Pancreas (tissue), 10 donors: ENCODE measurements around the gene SYTL3. TPM values are rescaled to one million over a fixed set of nuclear protein-coding genes. Genes with fewer than 3 reads are reported as not detected.

ENCODE experiments used
- ATAC-seq, 4 donors: fragments of 200-7000 bp; cut with Tn5 transposase; one replicate each; pipeline versions ENCODE4 v1.8.0 to v1.9.1; 2020; ENCODE audit warnings: mild to moderate bottlenecking in 4 of 4, moderate library complexity in 4 of 4
- DNase-seq, 6 donors: peaks; one replicate each; pipeline ENCODE4 v3.0.0-alpha.2; 2020
- FAIRE-seq: peaks from 2 replicates; lab custom pipeline; 2012; peaks lifted over from hg19 to GRCh38; lab: Jason Lieb, UNC
- H3K27ac ChIP-seq, 4 donors: fragments of 200-600 bp; sonication (generic); 1 replicate in 3 of 4; 2 replicates in 1 of 4; pipeline versions ENCODE4 v1.5.0 to v1.8.0; 2020
- H3K27me3 ChIP-seq, 4 donors: fragments of 200-600 bp; one replicate each; pipeline ENCODE4 v1.8.0; 2021
- H3K36me3 ChIP-seq, 3 donors: fragments of 200-600 bp; sonication (generic) in 1 of 3; one replicate each; pipeline versions ENCODE4 v1.5.0 to v1.8.0; 2020 to 2021
- H3K4me1 ChIP-seq, 3 donors: fragments of 200-600 bp; one replicate each; pipeline ENCODE4 v1.8.0; 2021
- H3K4me3 ChIP-seq, 4 donors: fragments of 200-600 bp; sonication (generic) in 2 of 4; one replicate each; pipeline versions ENCODE4 v1.5.0 to v1.8.0; 2020 to 2021
- H3K9me3 ChIP-seq, 4 donors: fragments of 200-600 bp; one replicate each; pipeline ENCODE4 v1.8.0; 2021
- WGBS, 2 donors: extraction: QIAGEN DNeasy Blood & Tissue Kit; methylation state at CpG; one replicate each; pipeline ENCODE4 v1.1.7; 2013; 5-methylcytosine and 5-hydroxymethylcytosine counted together
- intact Hi-C, 3 donors: fragments of 100-400 bp; cut with DNase I; formaldehyde crosslinking; loops; one replicate each; pipeline versions ENCODE4 v1.11.1 to v1.14.2; 2022
- polyA plus RNA-seq, 2 donors: library from polyadenylated mRNA; stranded (reverse); fragments of 200-250 nt; gene quantifications; one replicate each; pipeline ENCODE4 v1.2.3, GENCODE V29; 2013
- total RNA-seq, 6 donors: library from RNA; stranded (reverse); fragmentation: NEBNext Ultra II Directional in 4 of 6; extraction: Animal tissue kit (Norgen Biotek cat#: 25700) in 4 of 6; gene quantifications; one replicate each; pipeline versions ENCODE4 v1.2.1 to v1.2.4, GENCODE V29; 2021 to 2023
- TF ChIP-seq, protein P1 (sequence below), 4 donors: fragments of 200-600 bp; sonication (generic) in 3 of 4; IDR thresholded peaks; one replicate each; pipeline versions ENCODE4 v1.5.0 to v1.8.0; 2021; ENCODE audit warnings: antibody characterized with exemption in 4 of 4
- donor health status: healthy with polysubstance abuse.
- donor health status: DM: no; HTN: no; CAD: no; lungs with moderate emphysema.
- donor health status: DM: no; HTN: no; CAD: no.
- donor health status: control.
- donor health status: control.
- donor health status: Bipolar disorder and iron deficiency.
- donor health status: DM: yes; HTN: yes; CAD: no.
- donor health status: DM: no; HTN: no; CAD: no.
- donor health status: DM: no; HTN: no; CAD: no.
- donor health status: DM: yes; HTN: yes; CAD: no.

SYTL3 gene
- total and polyA plus RNA-seq, 8 donors = 0.28 to 1.9 (median 0.83) TPM

DNA sequence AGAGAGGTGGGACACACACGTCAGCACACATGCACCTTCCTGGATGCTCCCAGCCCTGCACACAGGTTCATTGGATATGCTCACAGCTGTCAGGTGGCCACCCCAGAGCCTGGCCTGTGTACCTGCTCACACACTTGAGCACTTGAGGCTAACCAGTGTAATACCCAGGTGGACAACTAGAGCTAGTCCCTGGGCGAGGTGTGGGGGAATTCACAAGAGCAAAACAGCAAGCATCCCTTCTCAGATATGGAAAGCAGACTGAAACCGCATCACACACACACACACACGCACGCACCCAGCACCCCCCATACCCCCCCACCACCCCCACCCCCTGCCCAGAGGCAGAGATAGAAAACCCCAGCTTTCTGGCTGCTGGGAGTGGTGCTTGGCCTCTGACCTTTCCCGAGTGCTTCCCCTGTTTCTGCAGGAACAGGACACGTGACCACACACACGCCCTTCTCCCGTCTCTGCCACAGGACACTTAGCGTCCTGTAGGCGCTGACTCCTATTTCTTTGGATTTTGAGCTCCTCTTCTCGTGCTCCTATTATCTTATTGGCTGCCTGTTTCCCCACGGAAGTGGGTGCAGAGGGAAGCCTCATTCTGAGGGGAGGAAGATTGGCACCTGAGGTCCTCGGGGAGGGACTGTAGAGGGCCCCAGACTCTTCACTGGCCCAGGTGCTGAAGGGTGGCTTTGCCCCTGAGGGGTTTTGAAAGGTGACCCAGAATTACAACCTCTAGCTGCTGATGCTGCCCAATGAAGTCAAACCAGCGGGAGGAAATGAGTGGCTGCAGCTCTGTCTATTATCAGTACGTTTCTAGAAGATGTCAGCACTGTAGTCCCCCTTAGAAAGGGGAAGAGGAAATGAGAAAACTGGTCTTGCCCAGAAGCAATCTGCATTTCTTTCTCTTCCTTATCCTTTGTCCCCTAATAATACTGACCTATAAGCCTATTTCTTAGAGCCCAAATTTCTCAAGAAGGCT is 65.8 kb downstream of the SYTL3 start:
- Histone ChIP-seq H3K9me3 (no peaks in the 10 kb centered on the region), H3K4me3 (no peak overlapping the region), H3K4me1 (no peaks in the 10 kb centered on the region), H3K36me3 (no peaks in the 10 kb centered on the region), H3K27ac (peak overlapping the region in 1 of 4 donors; percentile 33), H3K27me3 (no peaks in the 10 kb centered on the region)
- intact Hi-C loops = loop anchor here (5.0 to 10.0 kb wide), 2 partner anchors 247 to 259 kb away; no protein-coding TSS in a partner anchor
- FAIRE-seq (no peak), ATAC-seq (peak in 1 of 4 donors; percentile 59), DNase-seq (no peak)
- TF ChIP-seq, protein P1, sequence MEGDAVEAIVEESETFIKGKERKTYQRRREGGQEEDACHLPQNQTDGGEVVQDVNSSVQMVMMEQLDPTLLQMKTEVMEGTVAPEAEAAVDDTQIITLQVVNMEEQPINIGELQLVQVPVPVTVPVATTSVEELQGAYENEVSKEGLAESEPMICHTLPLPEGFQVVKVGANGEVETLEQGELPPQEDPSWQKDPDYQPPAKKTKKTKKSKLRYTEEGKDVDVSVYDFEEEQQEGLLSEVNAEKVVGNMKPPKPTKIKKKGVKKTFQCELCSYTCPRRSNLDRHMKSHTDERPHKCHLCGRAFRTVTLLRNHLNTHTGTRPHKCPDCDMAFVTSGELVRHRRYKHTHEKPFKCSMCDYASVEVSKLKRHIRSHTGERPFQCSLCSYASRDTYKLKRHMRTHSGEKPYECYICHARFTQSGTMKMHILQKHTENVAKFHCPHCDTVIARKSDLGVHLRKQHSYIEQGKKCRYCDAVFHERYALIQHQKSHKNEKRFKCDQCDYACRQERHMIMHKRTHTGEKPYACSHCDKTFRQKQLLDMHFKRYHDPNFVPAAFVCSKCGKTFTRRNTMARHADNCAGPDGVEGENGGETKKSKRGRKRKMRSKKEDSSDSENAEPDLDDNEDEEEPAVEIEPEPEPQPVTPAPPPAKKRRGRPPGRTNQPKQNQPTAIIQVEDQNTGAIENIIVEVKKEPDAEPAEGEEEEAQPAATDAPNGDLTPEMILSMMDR (IDR thresholded peaks at IDR 0.05) = no peak
- 79 to 90% methylated on average over 16 of the region's 16 CpGs for WGBS, 2 donors

- ATAC-seq (no peak), DNase-seq (no peak), FAIRE-seq (no peak)
- Histone ChIP-seq H3K27me3 (no peaks in the 10 kb centered on the region), H3K27ac (no peak overlapping the region), H3K36me3 (no peaks in the 10 kb centered on the region), H3K4me3 (no peak overlapping the region), H3K9me3 (no peaks in the 10 kb centered on the region), H3K4me1 (no peaks in the 10 kb centered on the region)
- intact Hi-C loops = loop anchor here (5.0 to 10.0 kb wide), 2 partner anchors 245 to 257 kb away; no protein-coding TSS in a partner anchor
- TF ChIP-seq, protein P1 (IDR thresholded peaks at IDR 0.05) = no peak
- WGBS, 2 donors = 79 to 83% methylated on average over 16 of the region's 16 CpGs
These were observed 67.8 kb downstream of the SYTL3 start for GRCh38 chr6:158717341-158718330.

- FAIRE-seq (no peak), ATAC-seq (peak; percentile 87 to 93 (median 92)), DNase-seq (peak in 5 of 6 donors; percentile 54 to 76 (median 67))
- H3K27ac ChIP-seq = no peak overlapping the region
- H3K27me3 ChIP-seq = no peaks in the 10 kb centered on the region
- TF ChIP-seq, protein P1 (IDR thresholded peaks at IDR 0.05) = peak; percentile 49 to 73 (median 68)
- no peak overlapping the region for H3K4me3 ChIP-seq
- H3K36me3 ChIP-seq = no peaks in the 10 kb centered on the region
- intact Hi-C loops = loop anchor here (5.0 to 10.0 kb wide), 2 partner anchors 244 to 256 kb away; no protein-coding TSS in a partner anchor
- H3K4me1 ChIP-seq = no peaks in the 10 kb centered on the region
- WGBS, 2 donors = 31 to 32% methylated on average over 13 of the region's 13 CpGs
- no peaks in the 10 kb centered on the region for H3K9me3 ChIP-seq
These were observed 68.7 kb downstream of the SYTL3 start for GRCh38 chr6:158718461-158719046.

- Histone ChIP-seq H3K27ac (no peak overlapping the region), H3K27me3 (no peaks in the 10 kb centered on the region), H3K4me3 (no peak overlapping the region), H3K9me3 (no peaks in the 10 kb centered on the region), H3K36me3 (no peaks in the 10 kb centered on the region), H3K4me1 (no peaks in the 10 kb centered on the region)
- DNase-seq = no peak
- no peak for ATAC-seq
- intact Hi-C loops = no loop called here
- WGBS, 2 donors = 85 to 91% methylated on average over 5 of the region's 5 CpGs
- TF ChIP-seq, protein P1 (IDR thresholded peaks at IDR 0.05) = no peak
- no peak for FAIRE-seq
These were observed 72.4 kb downstream of the SYTL3 start for GRCh38 chr6:158722176-158722729.
